ENCODE measurements around the gene DHX8.

- TF ChIP-seq EZH2 (IDR thresholded peaks at IDR 0.05; ENCODE audit: borderline replicate concordance, low read depth, low read length, poor library complexity, severe bottlenecking): no peak
- TF ChIP-seq CTCF (conservative IDR thresholded peaks at IDR 0.05; ENCODE audit: low read depth, low read length): no peak
Measured at GRCh38 chr17:43457362-43457692, 26.4 kb upstream of the DHX8 start.

Data from A673 (cell line).